Measurements from ENCODE around the gene STK4.
"Not testable (repeated sequence)": the region's sequence is repeated elsewhere in the genome, so short reads cannot be mapped to it uniquely, and the experiment has no call there.

- TF ChIP-seq, protein P1, sequence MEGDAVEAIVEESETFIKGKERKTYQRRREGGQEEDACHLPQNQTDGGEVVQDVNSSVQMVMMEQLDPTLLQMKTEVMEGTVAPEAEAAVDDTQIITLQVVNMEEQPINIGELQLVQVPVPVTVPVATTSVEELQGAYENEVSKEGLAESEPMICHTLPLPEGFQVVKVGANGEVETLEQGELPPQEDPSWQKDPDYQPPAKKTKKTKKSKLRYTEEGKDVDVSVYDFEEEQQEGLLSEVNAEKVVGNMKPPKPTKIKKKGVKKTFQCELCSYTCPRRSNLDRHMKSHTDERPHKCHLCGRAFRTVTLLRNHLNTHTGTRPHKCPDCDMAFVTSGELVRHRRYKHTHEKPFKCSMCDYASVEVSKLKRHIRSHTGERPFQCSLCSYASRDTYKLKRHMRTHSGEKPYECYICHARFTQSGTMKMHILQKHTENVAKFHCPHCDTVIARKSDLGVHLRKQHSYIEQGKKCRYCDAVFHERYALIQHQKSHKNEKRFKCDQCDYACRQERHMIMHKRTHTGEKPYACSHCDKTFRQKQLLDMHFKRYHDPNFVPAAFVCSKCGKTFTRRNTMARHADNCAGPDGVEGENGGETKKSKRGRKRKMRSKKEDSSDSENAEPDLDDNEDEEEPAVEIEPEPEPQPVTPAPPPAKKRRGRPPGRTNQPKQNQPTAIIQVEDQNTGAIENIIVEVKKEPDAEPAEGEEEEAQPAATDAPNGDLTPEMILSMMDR (IDR thresholded peaks at IDR 0.05), result not testable (repeated sequence)
- not testable (repeated sequence) for TF ChIP-seq EP300, POLR2A (IDR thresholded peaks at IDR 0.05)
Observed at GRCh38 chr20:45063107-45063506, 96.8 kb downstream of the STK4 start.

Data from ovary (tissue), 3 donors.